MM.1S (cell line): ENCODE results near the gene CDK5RAP1.

Experiments
- DNase-seq: peaks from one replicate; pipeline ENCODE4 v3.0.0-alpha.2; 2015
- H2AFZ ChIP-seq: fragments of 300-600 bp; sonication (generic); 2 replicates; pipeline ENCODE4 v1.6.0; 2016; ENCODE audit warnings: antibody characterized with exemption, low read length
- H3F3A ChIP-seq: fragments of 300-600 bp; sonication (generic); 2 replicates; pipeline ENCODE4 v1.6.1; 2016; ENCODE audit warnings: mild to moderate bottlenecking, antibody characterized with exemption, low read length, moderate library complexity, mixed read lengths; ENCODE audit not compliant: insufficient read depth
- H3K27ac ChIP-seq: fragments of 300-600 bp; sonication (generic); 2 replicates; pipeline ENCODE4 v1.5.1; 2016; ENCODE audit warnings: mild to moderate bottlenecking, low read length
- H3K27me3 ChIP-seq: fragments of 300-600 bp; sonication (generic); replicated peaks from 2 replicates; pipeline ENCODE4 v1.6.0; 2016; ENCODE audit warnings: low read length; ENCODE audit not compliant: insufficient read depth
- H3K36me3 ChIP-seq: fragments of 300-600 bp; sonication (generic); replicated peaks from 2 replicates; pipeline ENCODE4 v1.6.1; 2016; ENCODE audit warnings: mild to moderate bottlenecking, low read length, mixed read lengths; ENCODE audit not compliant: insufficient read depth
- H3K4me1 ChIP-seq: fragments of 300-600 bp; sonication (generic); 2 replicates; pipeline ENCODE4 v1.6.1; 2016; ENCODE audit warnings: low read length, mixed read lengths
- H3K4me2 ChIP-seq: fragments of 300-600 bp; sonication (generic); 2 replicates; pipeline ENCODE4 v1.6.0; 2016; ENCODE audit warnings: low read depth, low read length
- H3K4me3 ChIP-seq: fragments of 300-600 bp; sonication (generic); 2 replicates; pipeline ENCODE4 v1.5.1; 2016; ENCODE audit warnings: low read length, mixed read lengths
- H3K79me2 ChIP-seq: fragments of 300-600 bp; sonication (generic); 2 replicates; pipeline ENCODE4 v1.6.1; 2016; ENCODE audit warnings: mixed run types, low read length, mixed read lengths
- H3K9ac ChIP-seq: fragments of 300-600 bp; sonication (generic); 2 replicates; pipeline ENCODE4 v1.6.1; 2016; ENCODE audit warnings: low read length, mixed read lengths
- H3K9me2 ChIP-seq: fragments of 300-600 bp; sonication (generic); replicated peaks from 2 replicates; pipeline ENCODE4 v1.6.1; 2016; ENCODE audit warnings: mild to moderate bottlenecking, low read length, mixed read lengths; ENCODE audit not compliant: insufficient read depth
- H3K9me3 ChIP-seq: fragments of 300-600 bp; sonication (generic); replicated peaks from 2 replicates; pipeline ENCODE4 v1.6.1; 2016; ENCODE audit warnings: mild to moderate bottlenecking, low read length, mixed read lengths; ENCODE audit not compliant: insufficient read depth
- H4K20me1 ChIP-seq: fragments of 300-600 bp; sonication (generic); 2 replicates; pipeline ENCODE4 v1.6.1; 2016; ENCODE audit warnings: mild to moderate bottlenecking, low read length, moderate library complexity, mixed read lengths; ENCODE audit not compliant: insufficient read depth
- CTCF ChIP-seq: fragments of 300-600 bp; sonication (generic); IDR thresholded peaks from 2 replicates; pipeline ENCODE4 v1.5.1; 2016; ENCODE audit warnings: antibody characterized with exemption, low read length, mixed read lengths
- EZH2 ChIP-seq: fragments of 300-600 bp; sonication (generic); optimal IDR thresholded peaks from 2 replicates; pipeline ENCODE3; 2017; ENCODE audit warnings: low read depth, mild to moderate bottlenecking, antibody characterized with exemption, low read length, mixed read lengths
- EZH2phosphoT487 ChIP-seq: fragments of 300-600 bp; sonication (generic); IDR thresholded peaks from 2 replicates; pipeline ENCODE4 v1.6.1; 2018; ENCODE audit warnings: antibody characterized with exemption, low read length

CDK5RAP1 gene

GRCh38 chr20:33407796-33408195 lies 6.5 kb upstream of the CDK5RAP1 start:
- no peak overlapping the region for H3K4me2 ChIP-seq
- H3K9ac ChIP-seq, result no peak overlapping the region
- no peaks in the 10 kb centered on the region for H4K20me1 ChIP-seq
- no peaks in the 10 kb centered on the region for H3K36me3 ChIP-seq
- no peaks in the 10 kb centered on the region for H3K9me3 ChIP-seq
- no peak overlapping the region for H3K4me3 ChIP-seq
- H3K4me1 ChIP-seq, result no peaks in the 10 kb centered on the region
- H3K27me3 ChIP-seq, result no peaks in the 10 kb centered on the region
- no peaks in the 10 kb centered on the region for H3K9me2 ChIP-seq
- no peak overlapping the region for H3K27ac ChIP-seq
- no peak overlapping the region for H2AFZ ChIP-seq
- no peaks in the 10 kb centered on the region for H3K79me2 ChIP-seq
- no peak for TF ChIP-seq CTCF
- TF ChIP-seq EZH2phosphoT487, result no peak
- TF ChIP-seq EZH2, result no peak
- H3F3A ChIP-seq, result no peaks in the 10 kb centered on the region
- no peak for DNase-seq

- Histone ChIP-seq H3K27ac (no peak overlapping the region), H3K4me3 (no peak overlapping the region), H2AFZ (no peak overlapping the region), H3K9me2 (no peaks in the 10 kb centered on the region), H3F3A (no peaks in the 10 kb centered on the region), H3K36me3 (no peaks in the 10 kb centered on the region), H3K4me1 (no peaks in the 10 kb centered on the region), H3K9me3 (no peaks in the 10 kb centered on the region), H3K27me3 (no peaks in the 10 kb centered on the region), H3K9ac (no peak overlapping the region), H4K20me1 (no peaks in the 10 kb centered on the region), H3K79me2 (no peaks in the 10 kb centered on the region), H3K4me2 (no peak overlapping the region)
- TF ChIP-seq EZH2phosphoT487, result no peak
- no peak for TF ChIP-seq EZH2
- no peak for DNase-seq
Observed at GRCh38 chr20:33407251-33407650, 5.9 kb upstream of the CDK5RAP1 start.

- H3K4me2 ChIP-seq, result no peak overlapping the region
- DNase-seq, result no peak
- peaks cover 21% of the 10 kb centered on the region for H3K79me2 ChIP-seq
- H4K20me1 ChIP-seq, result no peaks in the 10 kb centered on the region
- no peaks in the 10 kb centered on the region for H3F3A ChIP-seq
- 0 out of 2 replicates have a peak, but pooled peaks cover 4% of the 10 kb centered on the region for H3K4me1 ChIP-seq
- no peak overlapping the region for H2AFZ ChIP-seq
- no peak overlapping the region for H3K9ac ChIP-seq
- H3K4me3 ChIP-seq, result no peak overlapping the region
- H3K9me3 ChIP-seq, result no peaks in the 10 kb centered on the region
- no peak overlapping the region for H3K27ac ChIP-seq
- no peaks in the 10 kb centered on the region for H3K27me3 ChIP-seq
- H3K36me3 ChIP-seq, result no peaks in the 10 kb centered on the region
- no peak for TF ChIP-seq EZH2phosphoT487
- no peak for TF ChIP-seq EZH2
- TF ChIP-seq CTCF, result no peak
- no peaks in the 10 kb centered on the region for H3K9me2 ChIP-seq
Observed at GRCh38 chr20:33404281-33404680, 3.0 kb upstream of the CDK5RAP1 start.

- no peaks in the 10 kb centered on the region for H3K36me3 ChIP-seq
- TF ChIP-seq EZH2, result no peak
- TF ChIP-seq EZH2phosphoT487, result no peak
- no peak for TF ChIP-seq CTCF
- no peak for DNase-seq
- peak overlapping the region; percentile 67; the same call in 1 of the 2 replicates for H3K9ac ChIP-seq
- H3K4me3 ChIP-seq, result peak overlapping the region; percentile 87
- H4K20me1 ChIP-seq, result no peaks in the 10 kb centered on the region
- no peak overlapping the region for H3K27ac ChIP-seq
- 0 out of 2 replicates have a peak, but pooled peaks cover 4% of the 10 kb centered on the region for H3K4me1 ChIP-seq
- H3K9me3 ChIP-seq, result no peaks in the 10 kb centered on the region
- H2AFZ ChIP-seq, result peak overlapping the region; percentile 90
- H3K4me2 ChIP-seq, result peak overlapping the region; percentile 55
- H3F3A ChIP-seq, result no peaks in the 10 kb centered on the region
- H3K79me2 ChIP-seq, result peaks cover 44% of the 10 kb centered on the region
- no peaks in the 10 kb centered on the region for H3K27me3 ChIP-seq
- no peaks in the 10 kb centered on the region for H3K9me2 ChIP-seq
Observed at GRCh38 chr20:33401921-33402369, 626 bp upstream of the CDK5RAP1 start.
